Stimulated activated CD8-positive, alpha-beta memory T cell treated with anti-CD3 and anti-CD28 coated beads, Interleukin-12 subunit alpha, Interleukin-12 subunit beta, amount 100 ng/mL, for 24 hours (primary cell): ENCODE results near the gene CYB561D1.

Experiments used
- DNase-seq: peaks from one replicate; pipeline ENCODE4 v3.0.0-alpha.2; 2020; ENCODE audit errors: extremely low read depth

The CYB561D1 gene

GRCh38 chr1:109548321-109549267 lies 54.7 kb downstream of the CYB561D1 start, which contains the start of gene GNAI3:
Gene GNAI3 (plus strand): TSS chr1:109548615. CDS start chr1:109548721, 106 bp downstream.
- DNase-seq, result peak; percentile 91
